ENCODE measurements around the gene CAMSAP3. TPM values are rescaled to one million over a fixed set of nuclear protein-coding genes. Genes with fewer than 3 reads are reported as not detected.

CAMSAP3 gene
- polyA plus RNA-seq, 1 of the 3 experiments (the other 2 are of a cell fraction), result 0.08 TPM

GRCh38 chr19:7652061-7652641 is 56.5 kb downstream of the CAMSAP3 start (continued):
- TF ChIP-seq ZBTB33 (IDR thresholded peaks at IDR 0.05; ENCODE audit: borderline replicate concordance, low read depth) (no peak), EP300 (IDR thresholded peaks at IDR 0.05; ENCODE audit: borderline replicate concordance in 1 of 2, low read depth in 1 of 2, low read length in 1 of 2) (no peak), TEAD4 (IDR thresholded peaks at IDR 0.05; ENCODE audit: borderline replicate concordance, insufficient read depth) (no peak), POLR2AphosphoS5 (IDR thresholded peaks at IDR 0.05; ENCODE audit: low read depth, low read length) (no peak)
- TF ChIP-seq, protein P1, sequence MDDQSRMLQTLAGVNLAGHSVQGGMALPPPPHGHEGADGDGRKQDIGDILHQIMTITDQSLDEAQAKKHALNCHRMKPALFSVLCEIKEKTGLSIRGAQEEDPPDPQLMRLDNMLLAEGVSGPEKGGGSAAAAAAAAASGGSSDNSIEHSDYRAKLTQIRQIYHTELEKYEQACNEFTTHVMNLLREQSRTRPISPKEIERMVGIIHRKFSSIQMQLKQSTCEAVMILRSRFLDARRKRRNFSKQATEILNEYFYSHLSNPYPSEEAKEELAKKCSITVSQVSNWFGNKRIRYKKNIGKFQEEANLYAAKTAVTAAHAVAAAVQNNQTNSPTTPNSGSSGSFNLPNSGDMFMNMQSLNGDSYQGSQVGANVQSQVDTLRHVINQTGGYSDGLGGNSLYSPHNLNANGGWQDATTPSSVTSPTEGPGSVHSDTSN (IDR thresholded peaks at IDR 0.05), result no peak
- TF ChIP-seq, protein P2, sequence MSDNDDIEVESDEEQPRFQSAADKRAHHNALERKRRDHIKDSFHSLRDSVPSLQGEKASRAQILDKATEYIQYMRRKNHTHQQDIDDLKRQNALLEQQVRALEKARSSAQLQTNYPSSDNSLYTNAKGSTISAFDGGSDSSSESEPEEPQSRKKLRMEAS (IDR thresholded peaks at IDR 0.05; ENCODE audit: low read depth), result 0 out of 2 replicates have a peak, but pooled peaks have one; percentile 20
- TF ChIP-seq, protein P3, sequence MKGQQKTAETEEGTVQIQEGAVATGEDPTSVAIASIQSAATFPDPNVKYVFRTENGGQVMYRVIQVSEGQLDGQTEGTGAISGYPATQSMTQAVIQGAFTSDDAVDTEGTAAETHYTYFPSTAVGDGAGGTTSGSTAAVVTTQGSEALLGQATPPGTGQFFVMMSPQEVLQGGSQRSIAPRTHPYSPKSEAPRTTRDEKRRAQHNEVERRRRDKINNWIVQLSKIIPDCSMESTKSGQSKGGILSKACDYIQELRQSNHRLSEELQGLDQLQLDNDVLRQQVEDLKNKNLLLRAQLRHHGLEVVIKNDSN (IDR thresholded peaks at IDR 0.05; ENCODE audit: borderline replicate concordance, low read depth), result no peak

GRCh38 chr19:7654401-7654800 is 58.7 kb downstream of the CAMSAP3 start:
- peaks cover 20% of the 10 kb centered on the region for H3K27me3 ChIP-seq (ENCODE audit: insufficient read depth)
- POLR2A ChIA-PET, result no interaction called here
- CTCF ChIA-PET, result interaction anchor here (3.1 to 5.2 kb wide), 3 partner anchors 26 to 146 kb away, joined by 13 to 25 read pairs (median 17); partner anchors contain the start of gene TRAPPC5
- 12% methylated on average over 8 of the region's 8 CpGs for WGBS (ENCODE audit: low lambda C conversion rate)
- H3K4me3 ChIP-seq (ENCODE audit: low read depth in 2 of 2, low read length in 1 of 2), result no peak overlapping the region
- H3K4me2 ChIP-seq, result no peak overlapping the region
- H4K20me1 ChIP-seq (ENCODE audit: insufficient read depth), result no peaks in the 10 kb centered on the region
- no peak overlapping the region for H3K27ac ChIP-seq (ENCODE audit: low read depth in 2 of 2, low read length in 1 of 2)
- H3K79me2 ChIP-seq (ENCODE audit: insufficient read depth), result no peaks in the 10 kb centered on the region
- H3K9ac ChIP-seq, result no peak overlapping the region
- no peaks in the 10 kb centered on the region for H3K9me3 ChIP-seq
- no peak for DNase-seq
- no peaks in the 10 kb centered on the region for H3K36me3 ChIP-seq (replicated peaks in 1 of 2; ENCODE audit: control insufficient read depth in 1 of 2, insufficient read depth in 2 of 2, low read length in 1 of 2)
- no peak for TF ChIP-seq GATA2 (CRISPR knock-in tag; IDR thresholded peaks at IDR 0.05)
- TF ChIP-seq, protein P2 (IDR thresholded peaks at IDR 0.05; ENCODE audit: low read depth), result no peak
- no peak for TF ChIP-seq ELF1 (IDR thresholded peaks at IDR 0.05)
- no peak for TF ChIP-seq GABPA (IDR thresholded peaks at IDR 0.05; ENCODE audit: low read depth)
- no peak for TF ChIP-seq CTCF (IDR thresholded peaks at IDR 0.05)
- TF ChIP-seq EZH2phosphoT487 (IDR thresholded peaks at IDR 0.05; ENCODE audit: borderline replicate concordance, low read depth), result no peak
- TF ChIP-seq RXRA (IDR thresholded peaks at IDR 0.05; ENCODE audit: borderline replicate concordance, low read depth), result no peak
- TF ChIP-seq, protein P1 (IDR thresholded peaks at IDR 0.05), result no peak
- H2AFZ ChIP-seq (ENCODE audit: low read depth), result no peak overlapping the region
- H3F3A ChIP-seq (replicated peaks; ENCODE audit: insufficient read depth), result no peaks in the 10 kb centered on the region
- H3K4me1 ChIP-seq (ENCODE audit: control insufficient read depth in 1 of 2, insufficient read depth in 2 of 2, low read depth in 1 of 2, low read length in 1 of 2), result peaks cover 0 to 3% of the 10 kb centered on the region in 2 experiments; a peak in 1 of 4 replicates
- H3K9me2 ChIP-seq, result no peaks in the 10 kb centered on the region

Measured in SK-N-SH (cell line).